HepG2 (cell line): ENCODE measurements around the gene ZDHHC14. TPM values are rescaled to one million over a fixed set of nuclear protein-coding genes. Genes with fewer than 3 reads are reported as not detected.

ENCODE experiments used
- AKAP8 ChIP-seq: sonication (generic); formaldehyde crosslinking; IDR thresholded peaks from 2 replicates; pipeline ENCODE4 v1.5.1; 2020; ENCODE audit warnings: mild to moderate bottlenecking, missing genetic modification reagents
- ESRRA ChIP-seq: sonication (generic); formaldehyde crosslinking; IDR thresholded peaks from 2 replicates; pipeline ENCODE4 v1.5.1; 2020; ENCODE audit warnings: mild to moderate bottlenecking, low read depth, missing genetic modification reagents
- HNF1A ChIP-seq, 2 experiments: sonication (generic) in 1 of 2; formaldehyde crosslinking in 1 of 2; IDR thresholded peaks; 2 replicates each; pipeline versions ENCODE4 v1.4.0 to v1.6.1; 2016 to 2020; ENCODE audit warnings: borderline replicate concordance in 1 of 2, low read depth in 1 of 2, mild to moderate bottlenecking in 1 of 2, missing genetic modification reagents in 1 of 2
- IRX3 ChIP-seq: sonication (generic); formaldehyde crosslinking; IDR thresholded peaks from 2 replicates; pipeline ENCODE4 v1.8.1; 2023; ENCODE audit warnings: mild to moderate bottlenecking, low read depth, missing genetic modification reagents, borderline replicate concordance
- JUN ChIP-seq: sonication (generic); formaldehyde crosslinking; IDR thresholded peaks from 2 replicates; pipeline ENCODE4 v1.4.0; 2020; ENCODE audit warnings: mild to moderate bottlenecking, missing genetic modification reagents
- KDM5A ChIP-seq: fragments of 200-600 bp; sonication (generic); IDR thresholded peaks from 2 replicates; pipeline ENCODE4 v1.7.0; 2018; ENCODE audit warnings: antibody characterized with exemption, mild to moderate bottlenecking, low read length, borderline replicate concordance
- PHF8 ChIP-seq: sonication (generic); formaldehyde crosslinking; IDR thresholded peaks from 2 replicates; pipeline ENCODE4 v1.5.0; 2020; ENCODE audit warnings: missing genetic modification reagents
- TCF7L2 ChIP-seq: IDR thresholded peaks from 2 replicates; pipeline ENCODE4 v1.6.1; 2011; ENCODE audit warnings: mild to moderate bottlenecking, low read depth, low read length, moderate library complexity
- ZBTB40 ChIP-seq, 2 experiments: fragments of 450-650 bp in 1 of 2; sonication (generic) in 1 of 2; formaldehyde crosslinking in 1 of 2; IDR thresholded peaks; 2 replicates each; pipeline versions ENCODE4 v1.6.1 to v1.8.0; 2016 to 2022; ENCODE audit warnings: antibody characterized with exemption in 1 of 2, mild to moderate bottlenecking in 1 of 2, missing genetic modification reagents in 1 of 2
- ZNF225 ChIP-seq: sonication (generic); formaldehyde crosslinking; IDR thresholded peaks from 2 replicates; pipeline ENCODE4 v1.4.0; 2020; ENCODE audit warnings: mild to moderate bottlenecking, missing genetic modification reagents
- ZNF513 ChIP-seq: sonication (generic); formaldehyde crosslinking; conservative IDR thresholded peaks from 2 replicates; pipeline ENCODE4 v1.5.0; 2020; ENCODE audit warnings: missing genetic modification reagents
- ZNF614 ChIP-seq: IDR thresholded peaks from 2 replicates; pipeline ENCODE4 v1.6.1; 2018; ENCODE audit warnings: missing biosample characterization, missing genetic modification reagents, inconsistent platforms, borderline replicate concordance
- ZNF768 ChIP-seq: sonication (generic); formaldehyde crosslinking; IDR thresholded peaks from 2 replicates; pipeline ENCODE4 v1.4.0; 2020; ENCODE audit warnings: missing genetic modification reagents
- ZNF777 ChIP-seq: sonication (generic); formaldehyde crosslinking; IDR thresholded peaks from 2 replicates; pipeline ENCODE4 v1.4.0; 2020; ENCODE audit warnings: missing genetic modification reagents
- ZNF792 ChIP-seq: IDR thresholded peaks from 2 replicates; pipeline ENCODE4 v1.6.1; 2016
- polyA plus RNA-seq, 8 experiments: library from polyadenylated mRNA; depleted of rRNA in 3 of 8; stranded (reverse) in 7 of 8; unstranded in 1 of 8; fragments of >200 nt; fragmentation: Illumina TruSeq in 4 of 8; extraction: Trizol in 4 of 8; gene quantifications; 2 replicates each; pipeline versions ENCODE4 v1.2.1 to v1.2.3, GENCODE V29; 2011 to 2016; ENCODE audit warnings: low read depth in 4 of 8, missing spikeins in 1 of 8, mixed read lengths in 1 of 8; ENCODE audit not compliant: insufficient read depth in 1 of 8
- total RNA-seq, 5 experiments: library from RNA; depleted of rRNA; stranded (reverse); fragments of >200 nt; fragmentation: Illumina TruSeq; extraction: Trizol; gene quantifications; 2 replicates each; pipeline ENCODE4 v1.2.3, GENCODE V29; 2016; ENCODE audit warnings: low read depth in 1 of 5

ZDHHC14 gene
- total and polyA plus RNA-seq, 2 of the 13 experiments (the other 11 are each of a cell fraction or from before 2014, with no cell fraction given) = 3.7 to 9.5 TPM

GRCh38 chr6:157424491-157425020 lies 43.6 kb downstream of the ZDHHC14 start (continued):
- TF ChIP-seq ESRRA (CRISPR knock-in tag) = no peak; the same call in 1 of the 2 replicates
- TF ChIP-seq HNF1A (IDR thresholded peaks at IDR 0.05; ENCODE audit: low read depth) = peak; percentile 59
- TF ChIP-seq HNF1A (CRISPR knock-in tag; IDR thresholded peaks at IDR 0.05; ENCODE audit: borderline replicate concordance) = peak; percentile 69; the same call in 1 of the 2 replicates
- no peak for TF ChIP-seq ZBTB40 (IDR thresholded peaks at IDR 0.05)
- TF ChIP-seq ZBTB40 (CRISPR knock-in tag; IDR thresholded peaks at IDR 0.05) = no peak
- no peak for TF ChIP-seq ZNF513 (CRISPR knock-in tag)
- TF ChIP-seq IRX3 (CRISPR knock-in tag) = no peak
- TF ChIP-seq ZNF768 (CRISPR knock-in tag) = no peak
- no peak for TF ChIP-seq ZNF225
- TF ChIP-seq KDM5A = no peak
- no peak for TF ChIP-seq PHF8 (CRISPR knock-in tag)
- TF ChIP-seq TCF7L2 = no peak
- TF ChIP-seq ZNF614 (CRISPR knock-in tag) = no peak
- TF ChIP-seq JUN (CRISPR knock-in tag) = no peak
- no peak for TF ChIP-seq ZNF777 (CRISPR knock-in tag)
- no peak for TF ChIP-seq AKAP8
- TF ChIP-seq ZNF792 = no peak
